Activated naive CD4-positive, alpha-beta T cell treated with anti-CD3 and anti-CD28 coated beads for 36 hours (primary cell): ENCODE measurements around the gene TENM4. TPM values are rescaled to one million over a fixed set of nuclear protein-coding genes. Genes with fewer than 3 reads are reported as not detected.
"Not testable (repeated sequence)": the region's sequence is repeated elsewhere in the genome, so short reads cannot be mapped to it uniquely, and the experiment has no call there.

Experiments
- CTCF ChIA-PET: fragments of 350-600 bp; sonication (Branson Sonifier 250); formaldehyde crosslinking; loops from one replicate; lab custom pipeline; 2021; ENCODE audit warnings: antibody characterized with exemption; lab: Charles Lee
- DNase-seq: peaks from one replicate; pipeline ENCODE4 v3.0.0-alpha.2; 2020
- H3K27ac Mint-ChIP-seq: one replicate; pipeline ENCODE4 v1.8.0; 2021; ENCODE audit warnings: mild to moderate bottlenecking, mixed read lengths
- H3K27me3 Mint-ChIP-seq: one replicate; pipeline ENCODE4 v1.8.0; 2021; ENCODE audit warnings: low read depth, mixed read lengths
- H3K36me3 Mint-ChIP-seq: one replicate; pipeline ENCODE4 v1.8.0; 2021; ENCODE audit warnings: low read depth, mixed read lengths
- H3K4me1 Mint-ChIP-seq: one replicate; pipeline ENCODE4 v1.8.0; 2021; ENCODE audit warnings: low read depth, mixed read lengths
- H3K4me3 Mint-ChIP-seq: one replicate; pipeline ENCODE4 v1.8.0; 2021; ENCODE audit warnings: mild to moderate bottlenecking, moderate library complexity, mixed read lengths
- H3K9me3 Mint-ChIP-seq: one replicate; pipeline ENCODE4 v1.8.0; 2021; ENCODE audit warnings: mixed read lengths
- intact Hi-C: fragments of 100-400 bp; cut with micrococcal nuclease; formaldehyde crosslinking; loops from one replicate; pipeline ENCODE4 v1.15.1; 2023
- total RNA-seq, 2 experiments: library from RNA; stranded (reverse); gene quantifications; one replicate each; pipeline ENCODE4 v1.2.3, GENCODE V29; 2021

The TENM4 gene
- total RNA-seq, 2 experiments from 2014 or later: not detected

- H3K36me3 Mint-ChIP-seq: no peaks in the 10 kb centered on the region
- no peak for DNase-seq
- intact Hi-C loops: no loop called here
- H3K9me3 Mint-ChIP-seq: no peaks in the 10 kb centered on the region
- no peaks in the 10 kb centered on the region for H3K4me1 Mint-ChIP-seq
- H3K4me3 Mint-ChIP-seq: no peak overlapping the region
- H3K27ac Mint-ChIP-seq: no peak overlapping the region
- CTCF ChIA-PET: no interaction called here
- peaks cover 2% of the 10 kb centered on the region for H3K27me3 Mint-ChIP-seq
Measured at GRCh38 chr11:79193663-79194310, 247.0 kb downstream of the TENM4 start.

- CTCF ChIA-PET: no interaction called here
- no peak overlapping the region for H3K4me3 Mint-ChIP-seq
- intact Hi-C loops: no loop called here
Measured at GRCh38 chr11:79192836-79193235, 248.0 kb downstream of the TENM4 start.

GRCh38 chr11:79191716-79192115, 249.1 kb downstream of the TENM4 start:
- H3K27ac Mint-ChIP-seq, H3K9me3 Mint-ChIP-seq, H3K4me1 Mint-ChIP-seq, DNase-seq, H3K36me3 Mint-ChIP-seq, H3K4me3 Mint-ChIP-seq, H3K27me3 Mint-ChIP-seq, CTCF ChIA-PET, intact Hi-C loops: not testable (repeated sequence)

More at GRCh38 chr11:79192836-79193235, 248.0 kb downstream of the TENM4 start:
- DNase-seq: no peak
- Mint-ChIP-seq H3K36me3 (no peaks in the 10 kb centered on the region), H3K27ac (no peak overlapping the region), H3K9me3 (no peaks in the 10 kb centered on the region), H3K27me3 (peaks cover 2% of the 10 kb centered on the region), H3K4me1 (no peaks in the 10 kb centered on the region)

GRCh38 chr11:79190553-79190952, 250.3 kb downstream of the TENM4 start:
- H3K36me3 Mint-ChIP-seq, DNase-seq, H3K27me3 Mint-ChIP-seq, H3K27ac Mint-ChIP-seq, H3K9me3 Mint-ChIP-seq, H3K4me1 Mint-ChIP-seq, intact Hi-C loops, CTCF ChIA-PET, H3K4me3 Mint-ChIP-seq: not testable (repeated sequence)

DNA sequence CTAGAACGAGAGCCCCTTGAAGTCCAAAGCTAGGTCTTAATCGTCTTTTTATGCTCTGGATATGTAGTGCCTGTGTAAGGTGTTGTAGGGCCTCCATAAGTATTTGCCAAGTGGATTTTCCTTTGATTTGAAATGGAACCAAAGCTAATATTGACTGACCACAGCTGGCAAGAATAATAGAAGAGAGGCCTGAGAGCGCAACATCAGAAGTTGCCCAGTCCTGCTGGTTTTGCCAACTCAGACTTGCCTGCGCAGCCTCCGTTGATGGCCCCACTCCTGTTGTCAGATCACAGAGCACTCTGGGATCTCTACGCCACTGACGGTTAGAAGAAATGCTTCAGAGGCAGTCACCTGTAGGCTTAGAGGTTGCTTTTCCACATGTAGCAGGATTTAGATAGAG, 251.2 kb downstream of the TENM4 start:
- peaks cover 2% of the 10 kb centered on the region for H3K9me3 Mint-ChIP-seq
- no peak overlapping the region for H3K4me3 Mint-ChIP-seq
- H3K27ac Mint-ChIP-seq: no peak overlapping the region
- no peaks in the 10 kb centered on the region for H3K4me1 Mint-ChIP-seq
- DNase-seq: no peak
- H3K36me3 Mint-ChIP-seq: no peaks in the 10 kb centered on the region
- no peaks in the 10 kb centered on the region for H3K27me3 Mint-ChIP-seq
- intact Hi-C loops: no loop called here
- CTCF ChIA-PET: no interaction called here

DNA sequence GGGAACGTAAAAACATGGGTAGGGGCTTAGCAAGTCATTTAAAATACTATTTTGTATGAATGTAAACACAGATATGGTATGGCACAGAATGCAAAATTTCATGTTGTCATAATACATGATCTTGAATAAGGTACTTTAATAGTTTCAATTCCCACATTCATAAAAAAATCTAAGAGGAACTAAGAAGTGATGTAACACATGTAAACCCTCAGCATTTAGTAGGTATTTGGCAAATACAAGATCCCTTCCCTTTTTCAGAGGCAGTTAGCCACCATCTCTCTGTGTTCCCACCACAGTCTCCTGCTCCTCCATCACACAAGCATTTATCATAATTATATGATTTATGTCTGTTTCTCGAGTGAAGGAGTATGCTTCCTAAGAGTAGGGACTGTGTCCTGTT, 251.8 kb downstream of the TENM4 start:
- CTCF ChIA-PET: no interaction called here
- intact Hi-C loops: no loop called here
- Mint-ChIP-seq H3K9me3 (peaks cover 2% of the 10 kb centered on the region), H3K36me3 (no peaks in the 10 kb centered on the region), H3K4me1 (no peaks in the 10 kb centered on the region), H3K4me3 (no peak overlapping the region), H3K27ac (no peak overlapping the region), H3K27me3 (no peaks in the 10 kb centered on the region)
- DNase-seq: no peak

DNA sequence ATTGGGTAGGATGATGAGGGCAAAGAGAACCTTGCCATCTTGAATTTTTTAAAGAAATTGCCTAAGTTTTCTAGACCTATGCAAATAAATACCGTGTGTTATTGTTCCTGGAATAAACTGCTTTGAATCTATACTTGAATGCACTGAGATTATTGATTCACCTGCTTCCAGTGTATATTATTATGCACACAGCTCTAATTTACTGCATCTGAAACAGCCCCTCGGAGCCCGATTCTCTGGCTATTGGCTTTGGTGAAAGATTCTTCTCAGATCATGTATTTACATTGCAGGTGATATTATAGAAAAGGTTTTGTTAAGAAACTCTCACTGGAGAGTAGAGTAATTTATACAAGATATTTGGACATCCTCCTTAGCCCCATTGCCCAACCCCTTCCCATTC, 254.2 kb downstream of the TENM4 start:
- Mint-ChIP-seq H3K27me3 (no peaks in the 10 kb centered on the region), H3K9me3 (peaks cover 2% of the 10 kb centered on the region), H3K27ac (no peak overlapping the region), H3K4me3 (no peak overlapping the region), H3K4me1 (no peaks in the 10 kb centered on the region), H3K36me3 (no peaks in the 10 kb centered on the region)
- CTCF ChIA-PET: no interaction called here
- intact Hi-C loops: no loop called here
- no peak for DNase-seq

- Mint-ChIP-seq H3K27me3 (no peaks in the 10 kb centered on the region), H3K9me3 (peaks cover 2% of the 10 kb centered on the region), H3K27ac (no peak overlapping the region), H3K36me3 (no peaks in the 10 kb centered on the region), H3K4me3 (no peak overlapping the region), H3K4me1 (no peaks in the 10 kb centered on the region)
- intact Hi-C loops: no loop called here
- CTCF ChIA-PET: no interaction called here
- no peak for DNase-seq
Measured at GRCh38 chr11:79185351-79185750, 255.5 kb downstream of the TENM4 start.

GRCh38 chr11:79184285-79184684, 256.5 kb downstream of the TENM4 start:
- peaks cover 2% of the 10 kb centered on the region for H3K9me3 Mint-ChIP-seq
- H3K4me3 Mint-ChIP-seq: no peak overlapping the region
- intact Hi-C loops: no loop called here
- no peaks in the 10 kb centered on the region for H3K36me3 Mint-ChIP-seq
- no peak for DNase-seq
- no peaks in the 10 kb centered on the region for H3K4me1 Mint-ChIP-seq
- CTCF ChIA-PET: no interaction called here
- no peaks in the 10 kb centered on the region for H3K27me3 Mint-ChIP-seq
- no peak overlapping the region for H3K27ac Mint-ChIP-seq

DNA sequence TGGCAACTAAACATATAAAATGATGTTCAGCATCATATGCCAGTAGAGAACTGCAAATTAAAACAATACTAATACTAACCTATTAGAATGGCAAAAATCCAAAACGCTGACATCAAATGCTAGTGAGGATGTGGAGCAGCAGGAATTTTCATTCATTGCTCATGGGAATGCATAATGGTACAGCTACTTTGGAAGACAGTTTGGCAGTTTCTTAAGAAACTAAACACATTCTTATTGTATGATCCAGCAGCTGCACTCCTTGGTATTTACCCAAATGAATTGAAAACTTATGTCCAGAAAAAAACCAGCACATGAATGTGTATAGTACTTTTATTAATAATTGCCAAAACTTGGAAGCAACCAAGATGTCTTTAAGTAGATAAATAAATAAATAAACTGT, 258.0 kb downstream of the TENM4 start:
- Mint-ChIP-seq H3K4me3 (no peak overlapping the region), H3K4me1 (no peaks in the 10 kb centered on the region), H3K27me3 (peaks cover 5% of the 10 kb centered on the region), H3K27ac (no peak overlapping the region), H3K9me3 (peaks cover 2% of the 10 kb centered on the region), H3K36me3 (no peaks in the 10 kb centered on the region)
- intact Hi-C loops: no loop called here
- DNase-seq: no peak
- CTCF ChIA-PET: no interaction called here

GRCh38 chr11:79179087-79179486, 261.7 kb downstream of the TENM4 start:
- H3K4me3 Mint-ChIP-seq: no peak overlapping the region
- DNase-seq: no peak
- CTCF ChIA-PET: no interaction called here
- no peaks in the 10 kb centered on the region for H3K36me3 Mint-ChIP-seq
- H3K9me3 Mint-ChIP-seq: no peaks in the 10 kb centered on the region
- no peak overlapping the region for H3K27ac Mint-ChIP-seq
- H3K4me1 Mint-ChIP-seq: no peaks in the 10 kb centered on the region
- peaks cover 10% of the 10 kb centered on the region for H3K27me3 Mint-ChIP-seq
- intact Hi-C loops: no loop called here

DNA sequence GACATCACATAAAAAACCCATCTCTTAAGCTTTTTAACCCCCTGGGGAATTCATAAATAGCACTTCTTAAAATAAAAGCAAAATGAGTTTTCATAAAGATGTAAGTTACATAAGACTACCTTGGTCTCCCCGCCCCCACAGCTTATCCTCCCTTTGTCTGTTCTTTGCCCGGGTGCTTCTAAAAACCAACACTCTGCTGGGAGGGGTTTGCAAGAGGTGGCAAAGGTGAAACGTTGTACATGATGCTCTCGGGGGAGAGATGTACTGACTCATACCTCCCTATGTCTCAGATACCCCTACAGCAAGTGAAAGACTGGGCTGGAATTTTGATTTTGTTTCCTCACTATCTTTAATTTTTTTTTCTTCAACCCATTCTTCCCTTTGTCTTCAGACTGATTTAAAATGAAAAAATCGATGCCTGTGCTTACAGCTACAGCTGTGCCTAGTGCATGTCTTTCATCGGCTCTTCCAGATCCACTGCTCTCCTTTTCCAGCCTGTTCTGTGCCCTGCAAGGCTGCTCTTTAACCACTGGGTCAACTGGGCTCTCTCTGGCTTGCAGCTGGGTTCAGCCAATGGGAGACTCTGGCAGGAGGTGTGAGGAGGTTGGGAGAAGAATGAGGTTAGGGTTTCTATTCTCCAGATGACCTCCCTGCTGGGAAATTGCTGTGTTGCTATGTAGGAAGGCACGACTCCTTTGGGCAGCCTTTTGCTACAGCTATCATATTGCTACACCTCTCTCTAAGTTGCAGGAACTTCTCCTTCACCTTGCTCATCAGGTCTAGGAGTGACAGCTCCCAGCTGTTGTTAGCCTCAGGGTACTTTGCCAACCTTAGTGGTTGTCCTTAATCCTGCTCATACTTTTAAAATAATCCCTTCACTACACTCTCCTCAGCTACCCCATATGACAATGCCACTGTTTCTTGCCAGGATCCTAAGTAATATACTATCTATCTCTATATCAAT, 266.5 kb downstream of the TENM4 start:
- peaks cover 16% of the 10 kb centered on the region for H3K27me3 Mint-ChIP-seq
- DNase-seq: no peak
- H3K36me3 Mint-ChIP-seq: no peaks in the 10 kb centered on the region
- H3K4me1 Mint-ChIP-seq: no peaks in the 10 kb centered on the region
- H3K4me3 Mint-ChIP-seq: no peak overlapping the region
- peaks cover 2% of the 10 kb centered on the region for H3K9me3 Mint-ChIP-seq
- CTCF ChIA-PET: interaction anchor here (0.5 kb wide), 1 partner anchor 738 kb away, joined by 3 read pairs; no protein-coding TSS in a partner anchor
- intact Hi-C loops: no loop called here
- H3K27ac Mint-ChIP-seq: no peak overlapping the region

GRCh38 chr11:79173615-79174014, 267.2 kb downstream of the TENM4 start:
- H3K9me3 Mint-ChIP-seq: peaks cover 2% of the 10 kb centered on the region
- no peak overlapping the region for H3K4me3 Mint-ChIP-seq
- H3K36me3 Mint-ChIP-seq: no peaks in the 10 kb centered on the region
- intact Hi-C loops: no loop called here
- no peak overlapping the region for H3K27ac Mint-ChIP-seq
- CTCF ChIA-PET: interaction anchor here (0.5 kb wide), 1 partner anchor 739 kb away, joined by 3 read pairs; no protein-coding TSS in a partner anchor
- H3K4me1 Mint-ChIP-seq: no peaks in the 10 kb centered on the region
- H3K27me3 Mint-ChIP-seq: peaks cover 16% of the 10 kb centered on the region
- no peak for DNase-seq
